NB4 (cell line): Measurements from ENCODE around the gene CFAP58.

Experiments
- DNase-seq: peaks from one replicate; pipeline ENCODE4 v3.0.0; 2010; ENCODE audit warnings: low read depth
- H3K4me3 ChIP-seq: one replicate; pipeline ENCODE4 v1.5.1; 2011; ENCODE audit warnings: mild to moderate bottlenecking, low read depth, low read length, moderate library complexity
- CTCF ChIP-seq: IDR thresholded peaks from one replicate; pipeline ENCODE4 v1.5.1; 2012; ENCODE audit warnings: low read depth, low read length
- MAX ChIP-seq: IDR thresholded peaks from 2 replicates; pipeline ENCODE4 v1.6.1; 2011; ENCODE audit warnings: low read depth, low read length
- MYC ChIP-seq: IDR thresholded peaks from 2 replicates; pipeline ENCODE4 v1.6.1; 2011; ENCODE audit warnings: low read depth, low read length
- POLR2A ChIP-seq: IDR thresholded peaks from 2 replicates; pipeline ENCODE4 v1.6.1; 2011; ENCODE audit warnings: mild to moderate bottlenecking; ENCODE audit not compliant: insufficient read length; ENCODE audit errors: extremely low read depth

The CFAP58 gene

GRCh38 chr10:104353325-104354048 lies at the start of gene CFAP58:
Gene CFAP58 (plus strand): TSS chr10:104353833. CDS start chr10:104353898, 65 bp downstream.
- TF ChIP-seq CTCF (peak; percentile 60), MAX (no peak)
- H3K4me3 ChIP-seq, result peak within 1 kb of the TSS; percentile 40
- peak; percentile 88 for DNase-seq

GRCh38 chr10:104304356-104304745 lies 49.3 kb upstream of the CFAP58 start:
- DNase-seq, result no peak
- no peak overlapping the region for H3K4me3 ChIP-seq
- TF ChIP-seq MYC, result no peak
- TF ChIP-seq POLR2A, result no peak
- TF ChIP-seq CTCF, result no peak
- TF ChIP-seq MAX, result no peak

- H3K4me3 ChIP-seq, result no peak overlapping the region
- TF ChIP-seq CTCF (no peak), MYC (no peak)
- no peak for DNase-seq
Measured at GRCh38 chr10:104304927-104305326, 48.7 kb upstream of the CFAP58 start.

GRCh38 chr10:104306897-104307296 lies 46.7 kb upstream of the CFAP58 start:
- no peak overlapping the region for H3K4me3 ChIP-seq
- no peak for TF ChIP-seq POLR2A
- no peak for TF ChIP-seq MAX
- no peak for TF ChIP-seq MYC
- TF ChIP-seq CTCF, result no peak
- DNase-seq, result no peak

GRCh38 chr10:104307576-104308438 lies 45.8 kb upstream of the CFAP58 start:
- TF ChIP-seq MAX, result no peak
- no peak for TF ChIP-seq MYC
- TF ChIP-seq POLR2A, result no peak
- DNase-seq, result no peak

GRCh38 chr10:104308439-104308903 lies 45.2 kb upstream of the CFAP58 start:
- no peak overlapping the region for H3K4me3 ChIP-seq
- no peak for TF ChIP-seq CTCF
- TF ChIP-seq POLR2A, result no peak
- no peak for TF ChIP-seq MYC
- TF ChIP-seq MAX, result no peak
- DNase-seq, result no peak

More at GRCh38 chr10:104307576-104308438, 45.8 kb upstream of the CFAP58 start:
- H3K4me3 ChIP-seq, result no peak overlapping the region
